Esophagus squamous epithelium (tissue), 4 donors: ENCODE measurements around the gene UBD.

Experiments used
- CTCF ChIP-seq, 6 experiments: fragments of 450-650 bp in 4 of 6; fragments of 200-600 bp in 2 of 6; sonication (generic) in 2 of 6; IDR thresholded peaks; one replicate each; pipeline ENCODE4 v1.5.1; 2016 to 2019; ENCODE audit warnings: antibody characterized with exemption in 6 of 6, mild to moderate bottlenecking in 4 of 6, moderate library complexity in 4 of 6
- POLR2A ChIP-seq, 4 donors: fragments of 450-650 bp; IDR thresholded peaks; one replicate each; pipeline ENCODE4 v1.6.1; 2017; ENCODE audit warnings: antibody characterized with exemption in 4 of 4, mild to moderate bottlenecking in 4 of 4, moderate library complexity in 3 of 4

- no peak for TF ChIP-seq POLR2A (IDR thresholded peaks at IDR 0.05)
- TF ChIP-seq CTCF (IDR thresholded peaks at IDR 0.05), result no peak
Observed at GRCh38 chr6:29527126-29527525, 32.4 kb downstream of the UBD start.
